HT-29 (cell line): ENCODE measurements around the gene NUP37. TPM values are rescaled to one million over a fixed set of nuclear protein-coding genes. Genes with fewer than 3 reads are reported as not detected.

ENCODE experiments used
- DNase-seq: peaks from one replicate; pipeline ENCODE4 v3.0.0-alpha.2; 2015; ENCODE audit warnings: low spot score
- total RNA-seq: library from RNA; depleted of rRNA; stranded (reverse); fragments of >200 nt; shearing (Covaris generic); gene quantifications from 2 replicates; pipeline ENCODE4 v1.2.3, GENCODE V29; 2014; rRNA removed

The NUP37 gene
- total RNA-seq, 1 experiment from 2014 or later, result 22.7 TPM

DNA sequence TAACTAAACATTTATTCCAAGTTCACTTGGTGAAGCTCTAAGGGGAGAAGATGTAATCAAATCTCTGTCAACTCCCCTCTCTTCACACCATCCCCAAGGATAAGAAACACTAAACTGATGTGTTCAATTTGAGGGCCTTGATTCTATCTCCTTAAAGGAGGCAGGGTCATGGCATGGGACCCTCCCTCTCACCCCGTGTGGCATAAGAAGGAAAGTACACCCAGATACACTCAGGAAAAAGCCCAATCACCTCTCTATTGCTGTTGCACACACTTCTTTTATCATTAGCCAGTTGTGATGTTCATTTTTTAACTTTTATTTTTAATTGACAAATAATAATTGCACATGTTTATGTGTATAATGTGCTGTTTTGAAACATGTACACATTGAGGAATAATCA is 93.2 kb downstream of the NUP37 start:
- no peak for DNase-seq

DNA sequence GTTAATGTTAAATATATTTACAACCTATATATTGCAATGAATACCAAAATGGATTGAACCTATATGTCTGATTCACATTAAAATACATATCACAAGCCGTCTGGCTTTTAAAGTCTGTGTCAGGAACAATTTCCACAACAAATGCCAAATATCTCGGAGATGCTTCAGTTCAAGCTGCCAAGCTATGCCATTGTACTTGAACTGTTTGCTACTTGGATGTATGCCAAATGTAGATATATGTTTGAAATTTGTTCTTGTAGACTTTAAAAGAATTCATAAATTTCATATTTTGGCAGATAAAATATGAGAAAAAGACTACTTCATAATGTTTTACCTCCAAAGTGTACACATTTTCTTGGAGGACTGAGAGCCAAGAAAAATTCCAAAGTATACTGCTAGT is 95.1 kb downstream of the NUP37 start:
- DNase-seq, result no peak

- no peak for DNase-seq
These were observed 96.5 kb downstream of the NUP37 start for GRCh38 chr12:102023343-102023930.

Other genes starting within 250 kb of the NUP37 start
- 1.1 and 1.4 TPM in 2 replicates for gene DRAM1, start 242.5 kb downstream of the NUP37 start, total RNA-seq
- 15.2 and 19.3 TPM in 2 replicates for gene WASHC3, start 58.1 kb downstream of the NUP37 start, total RNA-seq
- gene PARPBP, start 69 bp upstream of the NUP37 start, total RNA-seq, result 11.5 and 13.0 TPM in 2 replicates
- not detected in 2 replicates for gene PMCH, start 77.7 kb upstream of the NUP37 start, total RNA-seq